Endothelial cell of umbilical vein (primary cell): ENCODE data around the gene CHMP3. TPM values are rescaled to one million over a fixed set of nuclear protein-coding genes. Genes with fewer than 3 reads are reported as not detected.

Experiments
- BruUV-seq: library from RNA; stranded (reverse); fragments of 400-500 nt; replicated peaks from 2 replicates; lab custom pipeline; 2021; lab: Mats Ljungman, UMichigan
- CTCF ChIA-PET: fragments of 300-600, 350-600 bp; sonication (Branson Sonifier 250); formaldehyde crosslinking; loops from one replicate; lab custom pipeline; 2021; ENCODE audit warnings: antibody characterized with exemption, inconsistent platforms; lab: Charles Lee
- POLR2A ChIA-PET: fragments of 300-600, 350-600 bp; sonication (Branson Sonifier 250); formaldehyde crosslinking; loops from one replicate; lab custom pipeline; 2021; ENCODE audit warnings: antibody characterized with exemption, inconsistent platforms; lab: Charles Lee
- DNase-seq: peaks from one replicate; pipeline ENCODE4 v3.0.0-alpha.2; 2011; ENCODE audit warnings: low read depth, low spot score
- FAIRE-seq: peaks from 2 replicates; lab custom pipeline; 2011; peaks lifted over from hg19 to GRCh38; lab: Jason Lieb, UNC
- H2AFZ ChIP-seq: 2 replicates; pipeline ENCODE4 v1.6.0; 2012; ENCODE audit warnings: low read depth, low read length, control low read depth, inconsistent platforms
- H3K27ac ChIP-seq: 2 replicates; pipeline ENCODE4 v1.5.1; 2011; ENCODE audit warnings: low read depth, mild to moderate bottlenecking, control low read depth, low read length, moderate library complexity; ENCODE audit not compliant: insufficient read depth
- H3K27me3 ChIP-seq, 2 experiments: 2 replicates each; pipeline versions ENCODE4 v1.6.0 to v1.6.1; 2011; ENCODE audit warnings: low read length in 2 of 2, mixed read lengths in 1 of 2; ENCODE audit not compliant: control insufficient read depth in 2 of 2, insufficient read depth in 2 of 2
- H3K36me3 ChIP-seq, 2 experiments: 2 replicates in 1 of 2; 3 replicates in 1 of 2; pipeline ENCODE4 v1.5.1; 2011; ENCODE audit warnings: low read length in 2 of 2, mild to moderate bottlenecking in 1 of 2, moderate library complexity in 1 of 2; ENCODE audit not compliant: control insufficient read depth in 2 of 2, insufficient read depth in 2 of 2; ENCODE audit errors: extremely low read depth in 1 of 2
- H3K4me1 ChIP-seq: 3 replicates; pipeline ENCODE4 v1.5.1; 2011; ENCODE audit warnings: mild to moderate bottlenecking, low read length; ENCODE audit not compliant: control insufficient read depth, insufficient read depth; ENCODE audit errors: extremely low read depth
- H3K4me2 ChIP-seq: 2 replicates; pipeline ENCODE4 v1.6.1; 2011; ENCODE audit warnings: low read length, control low read depth, mixed read lengths; ENCODE audit not compliant: insufficient read depth
- H3K4me3 ChIP-seq, 3 experiments: fragments of 200-600 bp in 1 of 3; sonication (generic), shearing (Covaris generic) in 1 of 3; replicated peaks in 1 of 3; 2 replicates each; pipeline ENCODE4 v1.5.1; 2011 to 2016; ENCODE audit warnings: control low read depth in 3 of 3, low read length in 3 of 3, mild to moderate bottlenecking in 2 of 3, inconsistent platforms in 1 of 3, low read depth in 1 of 3, moderate library complexity in 1 of 3; ENCODE audit not compliant: insufficient read depth in 1 of 3
- H3K79me2 ChIP-seq: 2 replicates; pipeline ENCODE4 v1.6.0; 2012; ENCODE audit warnings: low read length, inconsistent platforms; ENCODE audit not compliant: control insufficient read depth, insufficient read depth
- H3K9ac ChIP-seq: replicated peaks from 2 replicates; pipeline ENCODE3; 2011; ENCODE audit warnings: low read length, control low read depth; ENCODE audit not compliant: insufficient read depth; ENCODE audit errors: extremely low read depth
- H3K9me1 ChIP-seq: replicated peaks from 3 replicates; pipeline ENCODE4 v1.6.0; 2011; ENCODE audit warnings: mild to moderate bottlenecking, low read length; ENCODE audit not compliant: control insufficient read depth, insufficient read depth; ENCODE audit errors: extremely low read depth
- H3K9me3 ChIP-seq: replicated peaks from 2 replicates; pipeline ENCODE4 v1.5.1; 2012; ENCODE audit warnings: low read length, inconsistent platforms; ENCODE audit not compliant: control insufficient read depth, insufficient read depth
- H4K20me1 ChIP-seq: replicated peaks from 2 replicates; pipeline ENCODE3; 2011; ENCODE audit warnings: mild to moderate bottlenecking, low read length; ENCODE audit not compliant: control insufficient read depth, insufficient read depth; ENCODE audit errors: extremely low read depth
- CTCF ChIP-seq, 2 donors: IDR thresholded peaks; 1 replicate in 1 of 2; 2 replicates in 1 of 2; pipeline ENCODE4 v1.5.1; 2011; ENCODE audit warnings: low read length in 2 of 2, mild to moderate bottlenecking in 2 of 2, moderate library complexity in 2 of 2, control low read depth in 1 of 2, inconsistent platforms in 1 of 2, low read depth in 1 of 2; ENCODE audit not compliant: insufficient read depth in 1 of 2; ENCODE audit errors: extremely low read depth in 1 of 2
- EZH2 ChIP-seq: IDR thresholded peaks from 2 replicates; pipeline ENCODE4 v1.6.1; 2012; ENCODE audit warnings: borderline replicate concordance, low read depth, mild to moderate bottlenecking, moderate library complexity, low read length, inconsistent platforms; ENCODE audit not compliant: severe bottlenecking
- FOS ChIP-seq: IDR thresholded peaks from 2 replicates; pipeline ENCODE4 v1.6.1; 2011; ENCODE audit warnings: mild to moderate bottlenecking, low read length, moderate library complexity, borderline replicate concordance; ENCODE audit not compliant: insufficient read depth
- GATA2 ChIP-seq: IDR thresholded peaks from 2 replicates; pipeline ENCODE4 v1.7.0; 2011; ENCODE audit warnings: low read depth, mild to moderate bottlenecking, moderate library complexity, mixed read lengths, low read length; ENCODE audit not compliant: insufficient read length, insufficient read depth
- JUN ChIP-seq: IDR thresholded peaks from 2 replicates; pipeline ENCODE4 v1.6.1; 2011; ENCODE audit warnings: borderline replicate concordance, low read depth; ENCODE audit not compliant: insufficient read length, insufficient read depth
- MAX ChIP-seq: IDR thresholded peaks from 2 replicates; pipeline ENCODE4 v1.6.1; 2011; ENCODE audit not compliant: insufficient read depth, insufficient read length
- MYC ChIP-seq: IDR thresholded peaks from one replicate; pipeline ENCODE4 v1.6.1; 2011; ENCODE audit warnings: mild to moderate bottlenecking, low read depth, low read length
- POLR2A ChIP-seq: IDR thresholded peaks from 2 replicates; pipeline ENCODE4 v1.6.1; 2012; ENCODE audit warnings: low read depth, mild to moderate bottlenecking, control low read depth, low read length
- POLR2AphosphoS5 ChIP-seq: IDR thresholded peaks from 2 replicates; pipeline ENCODE4 v1.6.1; 2012; ENCODE audit warnings: low read depth, mild to moderate bottlenecking, control low read depth, low read length, moderate library complexity; ENCODE audit not compliant: insufficient read depth
- dilution Hi-C: fragments of 300-500 bp; cut with MboI; formaldehyde crosslinking; loops from one replicate; pipeline ENCODE4 v1.15.0; 2019; ENCODE audit warnings: low sequenced_read_pairs; ENCODE audit not compliant: extremely low pct_ligation_motif_present
- intact Hi-C: fragments of 100-400 bp; cut with micrococcal nuclease; formaldehyde crosslinking; loops from one replicate; pipeline ENCODE4 v1.10.0; 2022
- polyA plus RNA-seq, 4 experiments: library from polyadenylated mRNA; depleted of rRNA in 3 of 4; stranded (reverse) in 3 of 4; unstranded in 1 of 4; fragments of >200 nt; gene quantifications; 2 replicates each; pipeline versions ENCODE4 v1.2.1 to v1.2.3, GENCODE V29; 2011 to 2012; ENCODE audit warnings: missing spikeins in 1 of 4
- total RNA-seq: library from RNA; stranded (reverse); gene quantifications from 2 replicates; pipeline ENCODE4 v1.2.3, GENCODE V29; 2021

Gene CHMP3
- total and polyA plus RNA-seq, 2 donors (not counting 3 experiments of a cell fraction or from before 2014, with no cell fraction given): 48.1 to 92.2 TPM

- FAIRE-seq: no peak
- Histone ChIP-seq H3K9me3 (no peaks in the 10 kb centered on the region), H2AFZ (no peak overlapping the region), H3K36me3 (peaks cover 19 to 20% of the 10 kb centered on the region in 2 experiments), H3K4me1 (no peaks in the 10 kb centered on the region), H3K4me3 (no peak overlapping the region), H3K9me1 (no peaks in the 10 kb centered on the region), H3K4me2 (no peak overlapping the region), H3K79me2 (no peaks in the 10 kb centered on the region), H3K9ac (no peak overlapping the region), H3K27me3 (no peaks in the 10 kb centered on the region), H3K27ac (no peak overlapping the region), H4K20me1 (no peaks in the 10 kb centered on the region)
- ChIA-PET CTCF (interaction anchor here (1.1 kb wide), 1 partner anchor 10 kb away, joined by 4 read pairs; no protein-coding TSS in a partner anchor), POLR2A (no interaction called here)
- DNase-seq: no peak
- dilution Hi-C loops: no loop called here
- TF ChIP-seq EZH2: no peak
- TF ChIP-seq JUN: no peak
- no peak for TF ChIP-seq MAX
- no peak for TF ChIP-seq GATA2
- TF ChIP-seq POLR2A: no peak
- no peak for TF ChIP-seq MYC
- intact Hi-C loops: no loop called here
- BruUV-seq: no TSS peak
Observed at GRCh38 chr2:86477349-86477748, 85.9 kb downstream of the CHMP3 start.

GRCh38 chr2:86476918-86477317 is 86.3 kb downstream of the CHMP3 start:
- Histone ChIP-seq H3K9ac (no peak overlapping the region), H3K4me2 (no peak overlapping the region), H3K27ac (no peak overlapping the region), H4K20me1 (no peaks in the 10 kb centered on the region), H2AFZ (no peak overlapping the region), H3K9me3 (no peaks in the 10 kb centered on the region), H3K9me1 (no peaks in the 10 kb centered on the region), H3K27me3 (no peaks in the 10 kb centered on the region), H3K4me1 (no peaks in the 10 kb centered on the region), H3K79me2 (no peaks in the 10 kb centered on the region), H3K4me3 (no peak overlapping the region), H3K36me3 (peaks cover 15 to 16% of the 10 kb centered on the region in 2 experiments)
- CTCF ChIA-PET: interaction anchor here (1.1 to 1.5 kb wide), 2 partner anchors 10 to 11 kb away, joined by 4 read pairs; no protein-coding TSS in a partner anchor
- DNase-seq (no peak), FAIRE-seq (no peak)
- POLR2A ChIA-PET: no interaction called here
- intact Hi-C loops (no loop called here), dilution Hi-C loops (no loop called here)
- BruUV-seq: no TSS peak
- TF ChIP-seq GATA2 (no peak), CTCF (IDR thresholded peaks at IDR 0.05; ENCODE audit: extremely low read depth in 1 of 2, insufficient read depth in 1 of 2, low read depth in 1 of 2, low read length in 2 of 2) (no peak), JUN (no peak), FOS (no peak), POLR2AphosphoS5 (no peak), MYC (no peak), EZH2 (no peak), MAX (no peak), POLR2A (no peak)
